ENCODE results near the gene KCNN4. TPM values are rescaled to one million over a fixed set of nuclear protein-coding genes. Genes with fewer than 3 reads are reported as not detected.

KCNN4 gene
- total and polyA plus RNA-seq, 2 of the 13 experiments (the other 11 are each of a cell fraction or from before 2014, with no cell fraction given), result 0.13 to 0.25 TPM

DNA sequence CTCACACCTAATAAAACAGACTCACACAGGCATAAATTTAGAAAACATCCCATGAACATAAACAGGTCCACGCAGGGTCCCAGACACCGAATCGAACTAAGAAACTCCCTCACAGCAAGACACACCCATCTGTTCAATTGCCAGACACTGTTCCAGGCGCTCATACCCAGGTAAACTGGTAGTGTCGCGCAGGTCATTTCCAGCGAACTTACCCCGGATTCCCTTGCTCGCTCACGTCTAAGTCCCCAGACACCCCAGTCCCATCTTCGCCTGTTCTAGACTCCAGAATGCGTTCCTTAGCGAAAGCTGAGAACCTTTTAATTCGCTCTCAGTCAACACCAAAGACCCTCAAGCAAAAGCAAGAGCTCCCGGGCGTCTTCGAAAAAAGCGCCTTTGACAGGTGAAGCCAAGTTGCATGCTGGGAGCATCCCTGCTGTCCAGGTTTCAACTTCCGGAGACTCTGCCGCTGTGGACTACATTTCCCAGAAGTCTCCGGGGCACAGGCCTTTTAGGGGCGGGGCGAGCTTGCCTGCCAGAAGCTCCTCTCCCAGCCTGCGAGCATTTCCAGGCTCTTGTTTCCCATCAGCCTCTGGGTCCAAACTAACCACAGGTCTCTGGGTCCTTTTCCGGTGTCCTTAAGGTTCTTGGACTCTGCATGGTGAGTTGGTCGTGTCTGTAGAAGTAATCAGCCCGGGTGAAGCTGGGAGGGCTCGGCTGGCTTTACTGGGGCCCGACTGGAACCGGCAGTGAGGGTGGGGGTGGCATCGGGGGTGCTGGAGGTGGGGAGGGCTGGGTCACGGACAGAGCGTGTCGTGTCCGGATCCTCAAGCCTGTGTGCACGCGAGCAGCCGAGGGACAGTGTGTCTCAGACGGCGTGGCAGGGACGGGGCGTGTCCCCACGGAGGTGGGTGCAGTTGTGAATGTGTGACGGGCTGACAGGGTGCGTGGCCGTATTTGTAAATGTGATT, 46.3 kb upstream of the KCNN4 start, which contains the start of gene ZNF283 (continued):
- TF ChIP-seq, protein P1, sequence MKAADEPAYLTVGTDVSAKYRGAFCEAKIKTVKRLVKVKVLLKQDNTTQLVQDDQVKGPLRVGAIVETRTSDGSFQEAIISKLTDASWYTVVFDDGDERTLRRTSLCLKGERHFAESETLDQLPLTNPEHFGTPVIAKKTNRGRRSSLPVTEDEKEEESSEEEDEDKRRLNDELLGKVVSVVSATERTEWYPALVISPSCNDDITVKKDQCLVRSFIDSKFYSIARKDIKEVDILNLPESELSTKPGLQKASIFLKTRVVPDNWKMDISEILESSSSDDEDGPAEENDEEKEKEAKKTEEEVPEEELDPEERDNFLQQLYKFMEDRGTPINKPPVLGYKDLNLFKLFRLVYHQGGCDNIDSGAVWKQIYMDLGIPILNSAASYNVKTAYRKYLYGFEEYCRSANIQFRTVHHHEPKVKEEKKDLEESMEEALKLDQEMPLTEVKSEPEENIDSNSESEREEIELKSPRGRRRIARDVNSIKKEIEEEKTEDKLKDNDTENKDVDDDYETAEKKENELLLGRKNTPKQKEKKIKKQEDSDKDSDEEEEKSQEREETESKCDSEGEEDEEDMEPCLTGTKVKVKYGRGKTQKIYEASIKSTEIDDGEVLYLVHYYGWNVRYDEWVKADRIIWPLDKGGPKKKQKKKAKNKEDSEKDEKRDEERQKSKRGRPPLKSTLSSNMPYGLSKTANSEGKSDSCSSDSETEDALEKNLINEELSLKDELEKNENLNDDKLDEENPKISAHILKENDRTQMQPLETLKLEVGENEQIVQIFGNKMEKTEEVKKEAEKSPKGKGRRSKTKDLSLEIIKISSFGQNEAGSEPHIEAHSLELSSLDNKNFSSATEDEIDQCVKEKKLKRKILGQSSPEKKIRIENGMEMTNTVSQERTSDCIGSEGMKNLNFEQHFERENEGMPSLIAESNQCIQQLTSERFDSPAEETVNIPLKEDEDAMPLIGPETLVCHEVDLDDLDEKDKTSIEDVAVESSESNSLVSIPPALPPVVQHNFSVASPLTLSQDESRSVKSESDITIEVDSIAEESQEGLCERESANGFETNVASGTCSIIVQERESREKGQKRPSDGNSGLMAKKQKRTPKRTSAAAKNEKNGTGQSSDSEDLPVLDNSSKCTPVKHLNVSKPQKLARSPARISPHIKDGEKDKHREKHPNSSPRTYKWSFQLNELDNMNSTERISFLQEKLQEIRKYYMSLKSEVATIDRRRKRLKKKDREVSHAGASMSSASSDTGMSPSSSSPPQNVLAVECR (CRISPR knock-in tag; IDR thresholded peaks at IDR 0.05; ENCODE audit: borderline replicate concordance), result peak; percentile 78; the same call in 1 of the 2 replicates
- TF ChIP-seq TP53 (CRISPR knock-in tag; conservative IDR thresholded peaks at IDR 0.05), result no peak
- TF ChIP-seq CHD2 (IDR thresholded peaks at IDR 0.05; ENCODE audit: low read depth, low read length), result no peak
- TF ChIP-seq MTA3 (CRISPR knock-in tag; IDR thresholded peaks at IDR 0.05), result no peak
- TF ChIP-seq, protein P2, sequence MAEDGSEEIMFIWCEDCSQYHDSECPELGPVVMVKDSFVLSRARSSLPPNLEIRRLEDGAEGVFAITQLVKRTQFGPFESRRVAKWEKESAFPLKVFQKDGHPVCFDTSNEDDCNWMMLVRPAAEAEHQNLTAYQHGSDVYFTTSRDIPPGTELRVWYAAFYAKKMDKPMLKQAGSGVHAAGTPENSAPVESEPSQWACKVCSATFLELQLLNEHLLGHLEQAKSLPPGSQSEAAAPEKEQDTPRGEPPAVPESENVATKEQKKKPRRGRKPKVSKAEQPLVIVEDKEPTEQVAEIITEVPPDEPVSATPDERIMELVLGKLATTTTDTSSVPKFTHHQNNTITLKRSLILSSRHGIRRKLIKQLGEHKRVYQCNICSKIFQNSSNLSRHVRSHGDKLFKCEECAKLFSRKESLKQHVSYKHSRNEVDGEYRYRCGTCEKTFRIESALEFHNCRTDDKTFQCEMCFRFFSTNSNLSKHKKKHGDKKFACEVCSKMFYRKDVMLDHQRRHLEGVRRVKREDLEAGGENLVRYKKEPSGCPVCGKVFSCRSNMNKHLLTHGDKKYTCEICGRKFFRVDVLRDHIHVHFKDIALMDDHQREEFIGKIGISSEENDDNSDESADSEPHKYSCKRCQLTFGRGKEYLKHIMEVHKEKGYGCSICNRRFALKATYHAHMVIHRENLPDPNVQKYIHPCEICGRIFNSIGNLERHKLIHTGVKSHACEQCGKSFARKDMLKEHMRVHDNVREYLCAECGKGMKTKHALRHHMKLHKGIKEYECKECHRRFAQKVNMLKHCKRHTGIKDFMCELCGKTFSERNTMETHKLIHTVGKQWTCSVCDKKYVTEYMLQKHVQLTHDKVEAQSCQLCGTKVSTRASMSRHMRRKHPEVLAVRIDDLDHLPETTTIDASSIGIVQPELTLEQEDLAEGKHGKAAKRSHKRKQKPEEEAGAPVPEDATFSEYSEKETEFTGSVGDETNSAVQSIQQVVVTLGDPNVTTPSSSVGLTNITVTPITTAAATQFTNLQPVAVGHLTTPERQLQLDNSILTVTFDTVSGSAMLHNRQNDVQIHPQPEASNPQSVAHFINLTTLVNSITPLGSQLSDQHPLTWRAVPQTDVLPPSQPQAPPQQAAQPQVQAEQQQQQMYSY (CRISPR knock-in tag; IDR thresholded peaks at IDR 0.05), result no peak
- peak; percentile 73 for TF ChIP-seq ZFY (CRISPR knock-in tag; IDR thresholded peaks at IDR 0.05)
- TF ChIP-seq JDP2 (CRISPR knock-in tag; IDR thresholded peaks at IDR 0.05; ENCODE audit: borderline replicate concordance), result no peak
- TF ChIP-seq HOXA5 (CRISPR knock-in tag; IDR thresholded peaks at IDR 0.05), result no peak
- TF ChIP-seq, protein P3, sequence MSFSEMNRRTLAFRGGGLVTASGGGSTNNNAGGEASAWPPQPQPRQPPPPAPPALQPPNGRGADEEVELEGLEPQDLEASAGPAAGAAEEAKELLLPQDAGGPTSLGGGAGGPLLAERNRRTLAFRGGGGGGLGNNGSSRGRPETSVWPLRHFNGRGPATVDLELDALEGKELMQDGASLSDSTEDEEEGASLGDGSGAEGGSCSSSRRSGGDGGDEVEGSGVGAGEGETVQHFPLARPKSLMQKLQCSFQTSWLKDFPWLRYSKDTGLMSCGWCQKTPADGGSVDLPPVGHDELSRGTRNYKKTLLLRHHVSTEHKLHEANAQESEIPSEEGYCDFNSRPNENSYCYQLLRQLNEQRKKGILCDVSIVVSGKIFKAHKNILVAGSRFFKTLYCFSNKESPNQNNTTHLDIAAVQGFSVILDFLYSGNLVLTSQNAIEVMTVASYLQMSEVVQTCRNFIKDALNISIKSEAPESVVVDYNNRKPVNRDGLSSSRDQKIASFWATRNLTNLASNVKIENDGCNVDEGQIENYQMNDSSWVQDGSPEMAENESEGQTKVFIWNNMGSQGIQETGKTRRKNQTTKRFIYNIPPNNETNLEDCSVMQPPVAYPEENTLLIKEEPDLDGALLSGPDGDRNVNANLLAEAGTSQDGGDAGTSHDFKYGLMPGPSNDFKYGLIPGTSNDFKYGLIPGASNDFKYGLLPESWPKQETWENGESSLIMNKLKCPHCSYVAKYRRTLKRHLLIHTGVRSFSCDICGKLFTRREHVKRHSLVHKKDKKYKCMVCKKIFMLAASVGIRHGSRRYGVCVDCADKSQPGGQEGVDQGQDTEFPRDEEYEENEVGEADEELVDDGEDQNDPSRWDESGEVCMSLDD (CRISPR knock-in tag; IDR thresholded peaks at IDR 0.05; ENCODE audit: borderline replicate concordance), result no peak
- 0 out of 2 replicates have a peak, but pooled peaks have one; percentile 2 for TF ChIP-seq JUN (CRISPR knock-in tag; IDR thresholded peaks at IDR 0.05)
- no peak for TF ChIP-seq ZNF44 (CRISPR knock-in tag; IDR thresholded peaks at IDR 0.05)
- TF ChIP-seq, protein P4, sequence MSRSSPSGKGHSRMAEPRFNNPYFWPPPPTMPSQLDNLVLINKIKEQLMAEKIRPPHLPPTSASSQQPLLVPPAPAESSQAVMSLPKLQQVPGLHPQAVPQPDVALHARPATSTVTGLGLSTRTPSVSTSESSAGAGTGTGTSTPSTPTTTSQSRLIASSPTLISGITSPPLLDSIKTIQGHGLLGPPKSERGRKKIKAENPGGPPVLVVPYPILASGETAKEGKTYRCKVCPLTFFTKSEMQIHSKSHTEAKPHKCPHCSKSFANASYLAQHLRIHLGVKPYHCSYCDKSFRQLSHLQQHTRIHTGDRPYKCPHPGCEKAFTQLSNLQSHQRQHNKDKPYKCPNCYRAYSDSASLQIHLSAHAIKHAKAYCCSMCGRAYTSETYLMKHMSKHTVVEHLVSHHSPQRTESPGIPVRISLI (CRISPR knock-in tag; IDR thresholded peaks at IDR 0.05; ENCODE audit: borderline replicate concordance), result no peak
- no peak for TF ChIP-seq ZNF136 (CRISPR knock-in tag; IDR thresholded peaks at IDR 0.05; ENCODE audit: low read depth)
- no peak for TF ChIP-seq SMC3 (IDR thresholded peaks at IDR 0.05; ENCODE audit: low read length)
- no peak for TF ChIP-seq KLF11 (CRISPR knock-in tag; IDR thresholded peaks at IDR 0.05)
- no peak for TF ChIP-seq ZNF446 (CRISPR knock-in tag; IDR thresholded peaks at IDR 0.05)
- TF ChIP-seq EHMT2 (IDR thresholded peaks at IDR 0.05; ENCODE audit: borderline replicate concordance, low read depth, low read length), result no peak
